NCI-H748 (cell line): Measurements from ENCODE around the gene AGPAT3.

ENCODE experiments used
- DNase-seq: peaks from one replicate; lab custom pipeline; 2025; ENCODE audit not compliant: unreplicated experiment; lab: John Stamatoyannopoulos, UW

AGPAT3 gene

GRCh38 chr21:43921571-43921978, 56.6 kb downstream of the AGPAT3 start:
- DNase-seq: no peak

GRCh38 chr21:43921979-43922945, 57.2 kb downstream of the AGPAT3 start:
- no peak for DNase-seq

GRCh38 chr21:43922949-43923348, 57.9 kb downstream of the AGPAT3 start:
- DNase-seq: no peak

GRCh38 chr21:43923391-43923790, 58.4 kb downstream of the AGPAT3 start:
- no peak for DNase-seq

GRCh38 chr21:43924421-43925095, 59.5 kb downstream of the AGPAT3 start:
- DNase-seq: no peak

- no peak for DNase-seq
Measured at GRCh38 chr21:43925096-43925481, 60.1 kb downstream of the AGPAT3 start.

- no peak for DNase-seq
Measured at GRCh38 chr21:43925609-43926008, 60.6 kb downstream of the AGPAT3 start.

GRCh38 chr21:43926196-43926595, 61.2 kb downstream of the AGPAT3 start:
- DNase-seq: no peak

- DNase-seq: no peak
Measured at GRCh38 chr21:43927591-43928221, 62.7 kb downstream of the AGPAT3 start.

GRCh38 chr21:43928222-43929125, 63.5 kb downstream of the AGPAT3 start:
- no peak for DNase-seq

- DNase-seq: no peak
Measured at GRCh38 chr21:43929217-43929971, 64.4 kb downstream of the AGPAT3 start.

- no peak for DNase-seq
Measured at GRCh38 chr21:43930074-43930847, 65.2 kb downstream of the AGPAT3 start.

GRCh38 chr21:43930848-43931375, 65.9 kb downstream of the AGPAT3 start:
- DNase-seq: no peak

GRCh38 chr21:43931489-43931888, 66.5 kb downstream of the AGPAT3 start:
- DNase-seq: no peak

GRCh38 chr21:43932005-43932404, 67.0 kb downstream of the AGPAT3 start:
- DNase-seq: no peak

GRCh38 chr21:43933199-43933598, 68.2 kb downstream of the AGPAT3 start:
- DNase-seq: no peak

- no peak for DNase-seq
Measured at GRCh38 chr21:43933680-43934079, 68.7 kb downstream of the AGPAT3 start.

GRCh38 chr21:43934116-43934515, 69.1 kb downstream of the AGPAT3 start:
- DNase-seq: no peak
